CD4-positive, alpha-beta T cell treated with Interleukin-17A for 4 hours (primary cell): Measurements from ENCODE around the gene EFCAB11.

ENCODE experiments used
- DNase-seq: peaks from one replicate; pipeline ENCODE4 v3.0.0-alpha.2; 2020; ENCODE audit warnings: mixed read lengths

The EFCAB11 gene

GRCh38 chr14:89954070-89955021, at the start of gene EFCAB11:
TSS of gene EFCAB11 (minus strand) at chr14:89954730. CDS start at chr14:89954660, 70 bp downstream.
- DNase-seq = peak; percentile 95

GRCh38 chr14:90003526-90004307, 49.2 kb upstream of the EFCAB11 start:
- DNase-seq = no peak

GRCh38 chr14:90000935-90001334, 46.4 kb upstream of the EFCAB11 start:
- DNase-seq = no peak

GRCh38 chr14:89996963-89997362, 42.4 kb upstream of the EFCAB11 start:
- no peak for DNase-seq

- DNase-seq = no peak
These were observed 37.7 kb upstream of the EFCAB11 start for GRCh38 chr14:89992273-89992672.

- no peak for DNase-seq
These were observed 36.2 kb upstream of the EFCAB11 start for GRCh38 chr14:89990623-89991275.

- no peak for DNase-seq
These were observed 35.7 kb upstream of the EFCAB11 start for GRCh38 chr14:89990218-89990617.

GRCh38 chr14:89988787-89989186, 34.3 kb upstream of the EFCAB11 start:
- no peak for DNase-seq

- no peak for DNase-seq
These were observed 32.6 kb upstream of the EFCAB11 start for GRCh38 chr14:89987161-89987475.

- no peak for DNase-seq
These were observed 32.1 kb upstream of the EFCAB11 start for GRCh38 chr14:89986462-89987160.

- no peak for DNase-seq
These were observed 28.8 kb upstream of the EFCAB11 start for GRCh38 chr14:89983375-89983774.

GRCh38 chr14:89978656-89979055, 24.1 kb upstream of the EFCAB11 start:
- DNase-seq = no peak

GRCh38 chr14:89977668-89978067, 23.1 kb upstream of the EFCAB11 start:
- no peak for DNase-seq

- DNase-seq = peak; percentile 62
These were observed 18.8 kb upstream of the EFCAB11 start for GRCh38 chr14:89973234-89973823.

- DNase-seq = no peak
These were observed 11.3 kb upstream of the EFCAB11 start for GRCh38 chr14:89965839-89966238.

GRCh38 chr14:89963288-89963978, 8.9 kb upstream of the EFCAB11 start:
- no peak for DNase-seq

GRCh38 chr14:89960914-89961313, 6.4 kb upstream of the EFCAB11 start:
- DNase-seq = no peak

- no peak for DNase-seq
These were observed 5.4 kb upstream of the EFCAB11 start for GRCh38 chr14:89959853-89960445.

- DNase-seq = no peak
These were observed 4.4 kb upstream of the EFCAB11 start for GRCh38 chr14:89958966-89959365.

GRCh38 chr14:89957791-89958190, 3.3 kb upstream of the EFCAB11 start:
- DNase-seq = no peak

- no peak for DNase-seq
These were observed 2.8 kb upstream of the EFCAB11 start for GRCh38 chr14:89957376-89957775.
